ENCODE results near the gene EMC6.

- TF ChIP-seq POLR2A (IDR thresholded peaks at IDR 0.05; ENCODE audit: low read length) (no peak), GATA1 (IDR thresholded peaks at IDR 0.05; ENCODE audit: low read depth, low read length) (no peak)
Measured at GRCh38 chr17:3632287-3632686, 36.3 kb upstream of the EMC6 start.

All from erythroblast (primary cell).